GM12875 (cell line): ENCODE data around the gene MEIS2.

Experiments
- H3K4me3 ChIP-seq: one replicate; pipeline ENCODE4 v1.5.1; 2011; ENCODE audit warnings: low read depth, low read length, control low read depth
- CTCF ChIP-seq: IDR thresholded peaks from 2 replicates; pipeline ENCODE4 v1.5.1; 2011; ENCODE audit warnings: low read depth, mild to moderate bottlenecking, control low read depth, inconsistent platforms, low read length, moderate library complexity, borderline replicate concordance; ENCODE audit not compliant: insufficient read depth

Gene MEIS2

GRCh38 chr15:36885771-36886170, 214.6 kb downstream of the MEIS2 start:
- no peak overlapping the region for H3K4me3 ChIP-seq
- TF ChIP-seq CTCF = no peak

GRCh38 chr15:36884936-36885635, 215.3 kb downstream of the MEIS2 start:
- H3K4me3 ChIP-seq = no peak overlapping the region
- no peak for TF ChIP-seq CTCF

GRCh38 chr15:36884518-36884875, 215.9 kb downstream of the MEIS2 start:
- TF ChIP-seq CTCF = no peak
- no peak overlapping the region for H3K4me3 ChIP-seq

GRCh38 chr15:36883713-36884517, 216.4 kb downstream of the MEIS2 start:
- TF ChIP-seq CTCF = peak; percentile 77
- no peak overlapping the region for H3K4me3 ChIP-seq

- H3K4me3 ChIP-seq = no peak overlapping the region
- TF ChIP-seq CTCF = no peak
Observed at GRCh38 chr15:36882487-36883131, 217.7 kb downstream of the MEIS2 start.

- no peak overlapping the region for H3K4me3 ChIP-seq
Observed at GRCh38 chr15:36882056-36882455, 218.3 kb downstream of the MEIS2 start.

More at GRCh38 chr15:36882056-36882455, 218.3 kb downstream of the MEIS2 start:
- no peak for TF ChIP-seq CTCF
